Measurements from ENCODE around the gene DGKB. TPM values are rescaled to one million over a fixed set of nuclear protein-coding genes. Genes with fewer than 3 reads are reported as not detected.
A peak's percentile ranks its signal among the peaks of the same experiment; 100 is the strongest.

The DGKB gene
- total RNA-seq, 1 experiment from 2014 or later = not detected

DNA sequence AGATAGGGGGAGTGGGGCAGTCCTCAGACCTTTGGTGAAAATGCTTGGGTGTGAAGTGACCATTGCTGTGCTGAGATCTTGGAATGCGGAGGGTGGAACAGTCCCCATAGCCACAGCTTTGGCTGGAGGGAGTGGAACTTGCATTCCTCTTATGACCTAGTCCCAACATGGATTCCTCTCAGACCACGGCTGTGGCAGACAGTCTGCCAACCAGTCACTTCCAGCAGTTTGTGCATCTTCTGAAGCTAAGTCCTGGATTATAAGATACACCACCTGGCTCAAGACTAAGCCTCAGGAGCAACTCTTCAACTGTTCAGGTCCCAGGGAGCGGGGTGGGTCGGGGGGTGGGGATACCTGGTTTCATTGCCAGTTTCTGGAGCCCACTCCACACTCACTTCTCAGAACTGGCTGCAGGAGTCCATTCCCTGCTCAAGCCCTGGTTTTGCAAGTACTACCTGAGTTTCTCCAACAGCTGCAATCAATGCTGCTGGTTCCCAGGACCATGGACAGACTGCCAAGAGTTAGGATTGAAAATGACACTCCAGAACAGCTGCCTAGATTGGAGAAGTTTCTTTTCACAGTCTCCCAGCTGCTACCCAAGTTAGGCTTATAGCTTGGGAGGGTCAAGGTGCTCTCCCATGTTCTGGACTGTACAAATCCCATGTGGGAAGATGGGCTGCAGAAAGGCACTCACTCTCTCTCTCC lies 29.1 kb upstream of the DGKB start:
- intact Hi-C loops (cut with micrococcal nuclease; ENCODE audit: unreplicated experiment) = no loop called here
- Histone ChIP-seq H3K27me3 (replicated peaks; ENCODE audit: insufficient read depth, low read depth, low read length, poor library complexity) (peaks cover 15% of the 10 kb centered on the region), H3K4me3 (ENCODE audit: low read depth, low read length, poor library complexity, severe bottlenecking) (no peak overlapping the region), H3K4me1 (ENCODE audit: insufficient read depth, low read length, poor library complexity, severe bottlenecking) (no peaks in the 10 kb centered on the region), H3K9me3 (ENCODE audit: low read depth, low read length, poor library complexity, severe bottlenecking) (no peaks in the 10 kb centered on the region), H3K36me3 (ENCODE audit: insufficient read depth, low read length, poor library complexity, severe bottlenecking) (no peaks in the 10 kb centered on the region), H3K27ac (ENCODE audit: low read depth, low read length, poor library complexity, severe bottlenecking) (no peak overlapping the region)
- TF ChIP-seq EZH2 (IDR thresholded peaks at IDR 0.05; ENCODE audit: borderline replicate concordance, low read depth, low read length, poor library complexity, severe bottlenecking) = no peak
- TF ChIP-seq, protein P1, sequence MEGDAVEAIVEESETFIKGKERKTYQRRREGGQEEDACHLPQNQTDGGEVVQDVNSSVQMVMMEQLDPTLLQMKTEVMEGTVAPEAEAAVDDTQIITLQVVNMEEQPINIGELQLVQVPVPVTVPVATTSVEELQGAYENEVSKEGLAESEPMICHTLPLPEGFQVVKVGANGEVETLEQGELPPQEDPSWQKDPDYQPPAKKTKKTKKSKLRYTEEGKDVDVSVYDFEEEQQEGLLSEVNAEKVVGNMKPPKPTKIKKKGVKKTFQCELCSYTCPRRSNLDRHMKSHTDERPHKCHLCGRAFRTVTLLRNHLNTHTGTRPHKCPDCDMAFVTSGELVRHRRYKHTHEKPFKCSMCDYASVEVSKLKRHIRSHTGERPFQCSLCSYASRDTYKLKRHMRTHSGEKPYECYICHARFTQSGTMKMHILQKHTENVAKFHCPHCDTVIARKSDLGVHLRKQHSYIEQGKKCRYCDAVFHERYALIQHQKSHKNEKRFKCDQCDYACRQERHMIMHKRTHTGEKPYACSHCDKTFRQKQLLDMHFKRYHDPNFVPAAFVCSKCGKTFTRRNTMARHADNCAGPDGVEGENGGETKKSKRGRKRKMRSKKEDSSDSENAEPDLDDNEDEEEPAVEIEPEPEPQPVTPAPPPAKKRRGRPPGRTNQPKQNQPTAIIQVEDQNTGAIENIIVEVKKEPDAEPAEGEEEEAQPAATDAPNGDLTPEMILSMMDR (conservative IDR thresholded peaks at IDR 0.05; ENCODE audit: low read depth, low read length) = no peak
- BruUV-seq (replicated peaks) = no TSS peak
- CTCF ChIA-PET = no interaction called here
- DNase-seq (ENCODE audit: low spot score) = no peak
- POLR2A ChIA-PET (ENCODE audit: low non-redundant PET) = no interaction called here

DNA sequence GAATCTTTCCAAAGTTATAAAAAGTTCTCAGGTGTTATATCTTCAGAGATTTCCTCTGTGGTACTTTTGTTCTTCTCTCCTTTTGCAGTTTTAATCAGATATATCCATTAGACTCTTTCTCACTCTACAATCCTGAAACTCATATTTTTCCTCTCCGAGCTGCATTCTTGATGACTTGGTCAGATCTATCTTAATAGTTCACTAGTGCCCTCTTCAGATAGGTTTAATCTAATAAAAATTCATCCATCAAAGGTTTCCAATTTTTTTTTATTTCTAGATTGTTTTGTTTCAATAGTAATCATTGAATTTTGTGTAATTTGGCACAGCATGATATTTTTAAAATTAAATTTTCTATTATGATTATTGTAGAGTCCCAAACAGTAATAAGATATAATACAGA lies 21.8 kb upstream of the DGKB start:
- no peak for TF ChIP-seq EZH2 (IDR thresholded peaks at IDR 0.05; ENCODE audit: borderline replicate concordance, low read depth, low read length, poor library complexity, severe bottlenecking)
- TF ChIP-seq, protein P1 (conservative IDR thresholded peaks at IDR 0.05; ENCODE audit: low read depth, low read length) = no peak; the same call in 1 of the 2 replicates
- Histone ChIP-seq H3K4me3 (ENCODE audit: low read depth, low read length, poor library complexity, severe bottlenecking) (no peak overlapping the region), H3K27ac (ENCODE audit: low read depth, low read length, poor library complexity, severe bottlenecking) (no peak overlapping the region), H3K4me1 (ENCODE audit: insufficient read depth, low read length, poor library complexity, severe bottlenecking) (no peaks in the 10 kb centered on the region), H3K36me3 (ENCODE audit: insufficient read depth, low read length, poor library complexity, severe bottlenecking) (no peaks in the 10 kb centered on the region), H3K9me3 (ENCODE audit: low read depth, low read length, poor library complexity, severe bottlenecking) (no peaks in the 10 kb centered on the region), H3K27me3 (replicated peaks; ENCODE audit: insufficient read depth, low read depth, low read length, poor library complexity) (peaks cover 4% of the 10 kb centered on the region)
- intact Hi-C loops (cut with micrococcal nuclease; ENCODE audit: unreplicated experiment) = loop anchor here (2.0 to 5.0 kb wide), 3 partner anchors 93 to 206 kb away; no protein-coding TSS in a partner anchor
- CTCF ChIA-PET = interaction anchor here (1.0 to 1.4 kb wide), 3 partner anchors 92 to 206 kb away, joined by 5 to 8 read pairs (median 6); no protein-coding TSS in a partner anchor
- POLR2A ChIA-PET (ENCODE audit: low non-redundant PET) = no interaction called here
- BruUV-seq (replicated peaks) = no TSS peak
- DNase-seq (ENCODE audit: low spot score) = peak; percentile 14

GRCh38 chr7:14911077-14911476 lies 8.5 kb upstream of the DGKB start:
- ChIA-PET POLR2A (ENCODE audit: low non-redundant PET) (no interaction called here), CTCF (no interaction called here)
- no peak overlapping the region for H3K4me3 ChIP-seq (ENCODE audit: low read depth, low read length, poor library complexity, severe bottlenecking)
- H3K27me3 ChIP-seq (replicated peaks; ENCODE audit: insufficient read depth, low read depth, low read length, poor library complexity) = peaks cover 16% of the 10 kb centered on the region
- H3K9me3 ChIP-seq (ENCODE audit: low read depth, low read length, poor library complexity, severe bottlenecking) = no peaks in the 10 kb centered on the region
- no peak for DNase-seq (ENCODE audit: low spot score)
- H3K4me1 ChIP-seq (ENCODE audit: insufficient read depth, low read length, poor library complexity, severe bottlenecking) = no peaks in the 10 kb centered on the region
- H3K36me3 ChIP-seq (ENCODE audit: insufficient read depth, low read length, poor library complexity, severe bottlenecking) = no peaks in the 10 kb centered on the region
- intact Hi-C loops (cut with micrococcal nuclease; ENCODE audit: unreplicated experiment) = no loop called here
- TF ChIP-seq, protein P1 (conservative IDR thresholded peaks at IDR 0.05; ENCODE audit: low read depth, low read length) = no peak
- no peak for TF ChIP-seq EZH2 (IDR thresholded peaks at IDR 0.05; ENCODE audit: borderline replicate concordance, low read depth, low read length, poor library complexity, severe bottlenecking)
- no TSS peak for BruUV-seq (replicated peaks)
- no peak overlapping the region for H3K27ac ChIP-seq (ENCODE audit: low read depth, low read length, poor library complexity, severe bottlenecking)
